HepG2 (cell line): ENCODE data around the gene PDLIM5. TPM values are rescaled to one million over a fixed set of nuclear protein-coding genes. Genes with fewer than 3 reads are reported as not detected.

Source experiments
- ARNTL ChIP-seq: sonication (generic); formaldehyde crosslinking; IDR thresholded peaks from 2 replicates; pipeline ENCODE4 v1.4.0; 2020; ENCODE audit warnings: mild to moderate bottlenecking, missing genetic modification reagents
- ATF3 ChIP-seq: sonication (generic); formaldehyde crosslinking; IDR thresholded peaks from 2 replicates; pipeline ENCODE4 v1.4.0; 2020; ENCODE audit warnings: missing genetic modification reagents
- FOXA3 ChIP-seq: IDR thresholded peaks from 2 replicates; pipeline ENCODE4 v1.6.1; 2016; ENCODE audit warnings: missing genetic modification reagents, missing compliant biosample characterization
- GATAD1 ChIP-seq: IDR thresholded peaks from 2 replicates; pipeline ENCODE4 v1.6.1; 2016; ENCODE audit warnings: missing genetic modification reagents, missing compliant biosample characterization
- HINFP ChIP-seq: sonication (generic); formaldehyde crosslinking; IDR thresholded peaks from 2 replicates; pipeline ENCODE4 v1.4.0; 2020; ENCODE audit warnings: low read depth, mild to moderate bottlenecking, missing genetic modification reagents
- HNF4A ChIP-seq: sonication (generic); formaldehyde crosslinking; IDR thresholded peaks from 2 replicates; pipeline ENCODE4 v1.4.0; 2020; ENCODE audit warnings: missing genetic modification reagents
- HOMEZ ChIP-seq: IDR thresholded peaks from 2 replicates; pipeline ENCODE4 v1.6.1; 2016; ENCODE audit warnings: low read depth
- HOXA5 ChIP-seq: sonication (generic); formaldehyde crosslinking; IDR thresholded peaks from 2 replicates; pipeline ENCODE4 v1.4.0; 2020; ENCODE audit warnings: missing genetic modification reagents
- KLF11 ChIP-seq: IDR thresholded peaks from 2 replicates; pipeline ENCODE4 v1.6.1; 2016; ENCODE audit warnings: missing compliant biosample characterization
- NFATC3 ChIP-seq: sonication (generic); formaldehyde crosslinking; IDR thresholded peaks from 2 replicates; pipeline ENCODE4 v1.5.1; 2020; ENCODE audit warnings: mild to moderate bottlenecking, missing genetic modification reagents
- PPARG ChIP-seq: conservative IDR thresholded peaks from 2 replicates; pipeline ENCODE4 v1.6.1; 2016; ENCODE audit warnings: missing biosample characterization, missing genetic modification reagents
- RERE ChIP-seq: IDR thresholded peaks from 2 replicates; pipeline ENCODE4 v1.6.1; 2016; ENCODE audit warnings: low read depth, missing genetic modification reagents, missing compliant biosample characterization
- RXRB ChIP-seq: IDR thresholded peaks from 2 replicates; pipeline ENCODE4 v1.6.1; 2016; ENCODE audit warnings: borderline replicate concordance, missing genetic modification reagents, missing compliant biosample characterization
- SALL2 ChIP-seq: sonication (generic); formaldehyde crosslinking; IDR thresholded peaks from 2 replicates; pipeline ENCODE4 v1.8.1; 2023; ENCODE audit warnings: mild to moderate bottlenecking, missing genetic modification reagents, inconsistent platforms
- SAP130 ChIP-seq: IDR thresholded peaks from 2 replicates; pipeline ENCODE4 v1.6.1; 2016; ENCODE audit warnings: low read depth
- TEF ChIP-seq: sonication (generic); formaldehyde crosslinking; IDR thresholded peaks from 2 replicates; pipeline ENCODE4 v1.5.0; 2020; ENCODE audit warnings: missing genetic modification reagents
- ZNF143 ChIP-seq: sonication (generic); formaldehyde crosslinking; IDR thresholded peaks from 2 replicates; pipeline ENCODE4 v1.4.0; 2020; ENCODE audit warnings: missing genetic modification reagents
- ZNF33A ChIP-seq: sonication (generic); formaldehyde crosslinking; IDR thresholded peaks from 2 replicates; pipeline ENCODE4 v1.5.1; 2020; ENCODE audit warnings: missing genetic modification reagents, mild to moderate bottlenecking, moderate library complexity, borderline replicate concordance
- ZNF382 ChIP-seq: sonication (generic); formaldehyde crosslinking; IDR thresholded peaks from 2 replicates; pipeline ENCODE4 v1.5.0; 2020; ENCODE audit warnings: missing genetic modification reagents, mild to moderate bottlenecking, borderline replicate concordance
- ZNF644 ChIP-seq: IDR thresholded peaks from 2 replicates; pipeline ENCODE4 v1.6.1; 2016; ENCODE audit warnings: low read depth
- ZNF777 ChIP-seq: sonication (generic); formaldehyde crosslinking; IDR thresholded peaks from 2 replicates; pipeline ENCODE4 v1.4.0; 2020; ENCODE audit warnings: missing genetic modification reagents
- ZSCAN9 ChIP-seq: IDR thresholded peaks from 2 replicates; pipeline ENCODE4 v1.6.1; 2016; ENCODE audit warnings: borderline replicate concordance
- polyA plus RNA-seq, 8 experiments: library from polyadenylated mRNA; depleted of rRNA in 3 of 8; stranded (reverse) in 7 of 8; unstranded in 1 of 8; fragments of >200 nt; fragmentation: Illumina TruSeq in 4 of 8; extraction: Trizol in 4 of 8; gene quantifications; 2 replicates each; pipeline versions ENCODE4 v1.2.1 to v1.2.3, GENCODE V29; 2011 to 2016; ENCODE audit warnings: low read depth in 4 of 8, missing spikeins in 1 of 8, mixed read lengths in 1 of 8; ENCODE audit not compliant: insufficient read depth in 1 of 8
- total RNA-seq, 5 experiments: library from RNA; depleted of rRNA; stranded (reverse); fragments of >200 nt; fragmentation: Illumina TruSeq; extraction: Trizol; gene quantifications; 2 replicates each; pipeline ENCODE4 v1.2.3, GENCODE V29; 2016; ENCODE audit warnings: low read depth in 1 of 5

Gene PDLIM5
- total and polyA plus RNA-seq, 2 of the 13 experiments (the other 11 are each of a cell fraction or from before 2014, with no cell fraction given) = 52.8 to 119 TPM

- peak; percentile 39; the same call in 1 of the 2 replicates for TF ChIP-seq RERE (CRISPR knock-in tag)
- peak; percentile 66 for TF ChIP-seq HNF4A (CRISPR knock-in tag)
- no peak for TF ChIP-seq KLF11 (CRISPR knock-in tag)
- TF ChIP-seq ZSCAN9 = peak; percentile 43; the same call in 1 of the 2 replicates
- no peak for TF ChIP-seq ZNF33A (CRISPR knock-in tag)
- 0 out of 2 replicates have a peak, but pooled peaks have one; percentile 14 for TF ChIP-seq RXRB (CRISPR knock-in tag)
- no peak for TF ChIP-seq GATAD1 (CRISPR knock-in tag)
- no peak for TF ChIP-seq ZNF382 (CRISPR knock-in tag)
- TF ChIP-seq SAP130 = peak; percentile 55
- TF ChIP-seq ZNF644 (CRISPR knock-in tag) = no peak
- TF ChIP-seq NFATC3 (CRISPR knock-in tag) = no peak
- TF ChIP-seq PPARG (CRISPR knock-in tag) = peak; percentile 57; the same call in 1 of the 2 replicates
- no peak for TF ChIP-seq SALL2 (CRISPR knock-in tag)
- no peak for TF ChIP-seq ARNTL (CRISPR knock-in tag)
- no peak for TF ChIP-seq ZNF143 (CRISPR knock-in tag)
- TF ChIP-seq HOMEZ (CRISPR knock-in tag) = peak; percentile 84; the same call in 1 of the 2 replicates
- no peak for TF ChIP-seq ZNF777 (CRISPR knock-in tag)
- TF ChIP-seq ATF3 (CRISPR knock-in tag) = peak; percentile 70
- peak; percentile 47; the same call in 1 of the 2 replicates for TF ChIP-seq FOXA3 (CRISPR knock-in tag)
- TF ChIP-seq HOXA5 (CRISPR knock-in tag) = no peak
- TF ChIP-seq TEF (CRISPR knock-in tag) = no peak
- TF ChIP-seq HINFP (CRISPR knock-in tag) = no peak
Measured at GRCh38 chr4:94419956-94420355, 31.8 kb upstream of the PDLIM5 start (continued).
